GM21360 (cell line): ENCODE measurements around the gene MDM1.

Source experiments
- ATAC-seq: cut with Tn5 transposase; IDR thresholded peaks from one replicate; pipeline ENCODE4 v1.9.1; 2021; ENCODE audit warnings: mild to moderate bottlenecking, moderate library complexity; ENCODE audit not compliant: unreplicated experiment

MDM1 gene

DNA sequence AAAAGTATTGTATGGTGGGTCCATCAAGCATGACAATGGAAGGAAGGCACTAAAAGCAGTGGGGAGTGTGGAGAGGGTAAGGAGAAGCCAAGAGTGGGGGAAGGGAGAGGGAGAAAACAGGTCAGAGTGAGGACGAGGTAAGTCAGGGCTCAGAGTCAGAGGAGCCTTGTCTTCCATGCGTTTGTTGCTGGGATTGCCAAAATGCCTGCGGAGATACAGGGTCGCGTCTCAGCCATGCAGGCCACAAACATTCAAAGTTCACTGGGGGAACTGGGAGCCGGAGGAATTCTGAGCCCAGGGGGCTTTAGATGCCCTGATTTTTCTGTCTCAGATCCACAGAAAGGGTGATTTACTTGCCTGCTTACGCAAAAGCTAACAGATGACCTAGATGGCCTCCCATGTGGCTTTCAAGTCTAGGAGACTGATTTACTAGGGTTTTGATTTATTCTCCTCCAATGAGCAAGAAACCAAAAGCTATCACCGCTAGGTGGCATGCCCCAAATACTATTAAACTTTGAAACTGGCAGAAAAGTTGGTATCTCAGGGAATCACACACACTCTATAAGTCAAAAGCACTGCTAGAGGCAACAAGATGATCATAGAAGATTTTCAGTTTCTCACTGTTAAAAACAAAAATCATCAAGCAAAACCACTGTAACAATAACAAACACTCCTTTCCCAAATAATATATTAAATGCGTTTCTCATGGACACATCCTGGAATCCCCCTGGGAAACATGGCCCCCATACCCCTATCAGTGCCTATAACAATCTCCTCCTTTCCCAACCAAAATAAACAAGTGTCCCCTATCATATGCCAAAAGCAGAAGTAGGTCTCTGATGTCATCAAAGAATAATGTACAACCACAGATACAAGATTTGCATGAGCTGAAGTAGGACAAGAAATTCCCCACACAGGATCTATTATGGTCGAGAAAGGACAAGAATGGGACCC lies 26.6 kb upstream of the MDM1 start:
- ATAC-seq = peak; percentile 90

DNA sequence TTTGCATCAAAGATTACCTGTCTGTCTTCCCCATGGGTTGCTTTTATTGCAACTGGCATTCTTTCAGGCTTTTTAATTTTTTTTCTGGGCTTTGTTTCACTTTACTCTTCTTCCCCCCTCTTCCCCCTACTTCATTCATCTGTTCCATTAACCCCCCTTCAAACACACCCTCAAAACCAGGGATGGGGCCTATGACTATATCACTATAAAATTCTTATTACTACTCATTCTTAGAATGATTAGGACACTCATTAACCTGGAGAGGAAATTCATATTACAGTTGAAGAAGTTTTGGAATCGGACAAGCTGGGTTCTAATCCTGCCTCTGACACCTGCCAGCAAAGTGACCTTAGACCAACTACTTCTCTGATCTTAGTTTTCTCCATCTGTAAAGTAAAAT lies 24.8 kb upstream of the MDM1 start:
- ATAC-seq = no peak

DNA sequence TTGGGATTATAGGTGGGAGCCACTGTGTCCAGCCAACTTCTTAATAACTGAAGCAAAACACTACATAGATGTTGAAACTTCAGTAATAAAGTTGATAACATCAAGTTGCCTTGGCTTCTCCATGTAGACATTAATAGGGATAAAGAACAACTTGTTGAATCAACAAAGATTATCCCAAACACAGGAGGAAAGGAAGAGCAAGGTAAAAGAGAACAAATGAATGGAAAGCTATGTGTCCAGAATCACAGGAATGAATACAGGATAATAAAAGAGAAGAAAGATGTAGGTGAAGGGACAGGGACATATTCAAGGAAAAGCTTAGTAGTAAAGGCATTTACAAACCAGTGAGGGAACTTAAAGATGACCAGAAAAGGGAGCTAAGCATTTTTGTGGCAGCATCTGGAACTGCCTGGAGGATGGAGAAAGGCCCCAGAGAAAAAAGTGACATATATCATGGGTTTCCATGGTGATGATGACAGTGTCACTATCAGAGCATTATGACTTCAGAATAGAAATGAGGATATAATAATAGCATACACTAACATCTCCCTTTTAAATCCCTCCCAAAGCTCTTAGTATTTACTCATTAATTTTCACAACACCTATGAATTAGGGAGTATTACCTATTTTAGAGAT lies 24.0 kb upstream of the MDM1 start:
- no peak for ATAC-seq

GRCh38 chr12:68354977-68355541 lies 22.9 kb upstream of the MDM1 start:
- ATAC-seq = no peak

DNA sequence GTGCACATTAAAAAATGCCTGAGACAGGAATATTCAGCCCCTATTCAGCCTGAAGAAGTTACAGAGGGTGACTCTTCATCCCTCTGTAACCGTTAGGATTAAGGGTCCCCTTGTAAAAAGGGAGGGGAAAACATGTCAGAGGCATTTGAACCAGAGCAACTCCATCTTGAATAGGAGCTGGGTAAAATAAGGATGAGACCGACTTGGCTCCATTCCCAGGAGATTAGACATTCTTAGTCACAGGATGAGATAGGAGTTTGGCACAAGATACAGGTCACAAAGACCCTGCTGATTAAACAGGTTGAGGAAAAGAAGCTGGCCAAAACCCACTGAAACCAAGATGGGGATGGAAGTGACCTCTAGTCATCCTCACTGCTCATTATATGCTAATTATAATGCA lies 19.9 kb upstream of the MDM1 start:
- no peak for ATAC-seq

DNA sequence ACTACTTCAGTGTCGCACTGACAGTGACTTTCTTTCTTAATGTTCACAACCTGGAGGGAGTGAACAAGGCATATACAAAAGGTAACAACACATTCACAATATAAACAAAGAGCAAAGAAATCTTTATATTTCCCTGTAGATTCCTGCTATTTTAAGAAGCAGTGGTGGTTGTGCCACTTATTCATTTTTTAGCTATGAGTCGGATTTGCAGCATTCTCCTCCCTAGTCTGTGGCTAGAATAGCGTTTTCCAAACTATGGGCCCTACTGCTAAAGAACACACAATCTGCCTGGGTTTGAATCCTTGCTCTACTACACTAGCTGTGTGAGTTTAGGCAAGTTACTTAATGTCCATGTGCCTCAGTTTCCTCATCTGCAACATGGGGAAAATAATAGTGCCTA lies 18.6 kb upstream of the MDM1 start:
- no peak for ATAC-seq

- ATAC-seq = no peak
These were observed 17.9 kb upstream of the MDM1 start for GRCh38 chr12:68349921-68350606.

GRCh38 chr12:68349220-68349621 lies 17.1 kb upstream of the MDM1 start:
- ATAC-seq = no peak

DNA sequence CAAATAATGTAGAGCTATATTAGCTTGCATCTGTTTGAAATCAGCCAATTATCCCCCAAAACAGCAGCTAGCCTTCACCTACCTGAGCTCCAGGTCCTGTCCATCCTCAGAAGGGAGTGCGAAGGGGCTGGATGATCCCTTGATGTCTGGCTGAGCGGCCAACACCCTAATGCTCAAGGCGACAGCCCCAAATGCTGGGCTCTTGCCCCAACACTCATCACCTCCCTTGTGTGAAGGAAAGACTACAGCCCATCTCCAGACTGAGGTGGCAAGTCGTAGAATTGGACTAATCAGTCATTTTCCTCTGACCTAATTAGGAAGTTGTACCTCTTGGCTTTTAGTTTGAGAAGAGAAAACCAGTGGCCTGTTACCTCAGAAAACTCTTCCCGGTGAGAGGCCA lies 16.3 kb upstream of the MDM1 start:
- no peak for ATAC-seq

- ATAC-seq = no peak
These were observed 13.6 kb upstream of the MDM1 start for GRCh38 chr12:68345763-68346162.

GRCh38 chr12:68344126-68344525 lies 12.0 kb upstream of the MDM1 start:
- ATAC-seq = no peak

DNA sequence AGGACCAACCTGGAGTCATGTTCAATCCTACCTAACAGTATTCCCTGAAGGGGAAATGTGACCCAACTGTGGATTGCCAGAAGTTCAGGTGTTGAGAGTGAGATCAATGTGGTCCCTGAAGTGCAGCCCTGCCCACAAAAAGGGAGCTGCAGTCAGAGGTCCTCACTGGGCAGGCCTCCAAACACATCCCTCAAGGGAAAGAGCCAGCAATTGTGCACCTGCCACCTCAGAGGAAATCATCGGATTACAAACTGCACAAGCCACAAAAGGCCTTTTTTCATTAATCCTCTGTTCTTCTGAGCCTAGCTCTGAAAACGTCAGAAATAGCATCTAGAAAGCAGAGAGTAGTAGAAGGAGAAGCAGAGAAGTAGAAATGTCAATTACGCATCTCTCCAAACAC lies 10.8 kb upstream of the MDM1 start:
- no peak for ATAC-seq

GRCh38 chr12:68341822-68342221 lies 9.7 kb upstream of the MDM1 start:
- no peak for ATAC-seq

GRCh38 chr12:68340404-68341270 lies 8.5 kb upstream of the MDM1 start:
- no peak for ATAC-seq

GRCh38 chr12:68336889-68337303 lies 4.7 kb upstream of the MDM1 start:
- ATAC-seq = no peak

- ATAC-seq = no peak
These were observed 3.3 kb upstream of the MDM1 start for GRCh38 chr12:68335462-68335861.

DNA sequence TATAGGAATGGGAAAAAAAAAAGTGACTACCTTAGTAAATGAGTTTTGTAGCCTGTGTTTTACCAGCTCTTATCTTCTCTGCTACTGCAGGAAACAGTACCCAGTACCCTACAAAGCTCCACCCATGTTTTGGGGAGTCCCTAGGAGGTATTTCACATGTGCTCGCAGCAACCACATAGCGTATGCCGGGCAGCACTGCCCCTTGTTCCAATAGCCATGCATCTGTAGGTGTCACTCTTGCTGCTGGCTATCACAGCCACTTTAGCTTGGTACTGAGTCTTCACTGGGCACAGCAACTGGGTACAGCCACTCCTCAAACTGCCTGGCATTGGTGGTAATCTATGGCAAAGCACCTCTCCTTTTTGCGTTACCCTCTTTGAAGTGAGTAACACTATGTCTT lies 2.0 kb upstream of the MDM1 start:
- no peak for ATAC-seq

- ATAC-seq = no peak
These were observed 817 bp upstream of the MDM1 start for GRCh38 chr12:68332728-68333630.

- ATAC-seq = no peak
These were observed 678 bp downstream of the MDM1 start for GRCh38 chr12:68331500-68331868.

DNA sequence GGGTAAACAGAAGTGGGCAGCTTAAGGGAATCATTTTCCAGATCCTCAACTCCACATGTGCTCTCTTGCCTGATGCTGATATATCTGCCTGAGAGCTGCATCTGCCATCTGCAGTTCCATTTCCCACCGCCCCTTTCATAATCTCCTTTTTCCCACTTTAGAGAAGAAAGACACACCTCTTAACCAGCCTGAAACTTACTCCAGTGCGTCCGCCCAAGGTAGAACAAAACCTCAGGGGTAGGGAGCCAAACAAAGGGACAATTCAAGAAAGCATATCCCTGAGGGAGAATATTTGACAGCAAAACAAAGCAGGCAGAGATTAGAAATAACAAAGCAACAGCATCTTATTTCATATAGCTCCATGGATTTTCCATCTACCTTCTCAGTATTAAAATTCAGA lies 4.3 kb downstream of the MDM1 start:
- no peak for ATAC-seq
